HepG2 (cell line): Measurements from ENCODE around the gene LRP1-AS.

ENCODE experiments used
- EED ChIP-seq: sonication (generic); formaldehyde crosslinking; IDR thresholded peaks from 2 replicates; pipeline ENCODE4 v1.5.0; 2020; ENCODE audit warnings: mild to moderate bottlenecking, missing genetic modification reagents
- EZH2 ChIP-seq: conservative IDR thresholded peaks from 2 replicates; pipeline ENCODE4 v1.6.1; 2012; ENCODE audit warnings: mild to moderate bottlenecking, low read depth, low read length, moderate library complexity
- JUND ChIP-seq: sonication (generic); formaldehyde crosslinking; IDR thresholded peaks from 2 replicates; pipeline ENCODE4 v1.8.0; 2022; ENCODE audit warnings: mild to moderate bottlenecking, missing genetic modification reagents
- POLR2A ChIP-seq, 2 experiments: IDR thresholded peaks; 2 replicates each; pipeline ENCODE4 v1.6.1; 2011; ENCODE audit warnings: low read depth in 2 of 2, low read length in 2 of 2, mild to moderate bottlenecking in 1 of 2, moderate library complexity in 1 of 2; ENCODE audit not compliant: insufficient read depth in 1 of 2
- ZNF136 ChIP-seq: sonication (generic); formaldehyde crosslinking; IDR thresholded peaks from 2 replicates; pipeline ENCODE4 v1.8.1; 2022; ENCODE audit warnings: low read depth, mild to moderate bottlenecking, moderate library complexity, missing genetic modification reagents
- ZNF251 ChIP-seq: sonication (generic); formaldehyde crosslinking; IDR thresholded peaks from 2 replicates; pipeline ENCODE4 v1.9.0; 2021; ENCODE audit warnings: mild to moderate bottlenecking, missing genetic modification reagents
- ZNF44 ChIP-seq: sonication (generic); formaldehyde crosslinking; IDR thresholded peaks from 2 replicates; pipeline ENCODE4 v1.5.1; 2020; ENCODE audit warnings: mild to moderate bottlenecking, missing genetic modification reagents
- ZNF468 ChIP-seq: sonication (generic); formaldehyde crosslinking; IDR thresholded peaks from 2 replicates; pipeline ENCODE4 v1.8.0; 2022; ENCODE audit warnings: mild to moderate bottlenecking, moderate library complexity, missing genetic modification reagents
- TF ChIP-seq, protein P1 (sequence below): sonication (generic); formaldehyde crosslinking; IDR thresholded peaks from 2 replicates; pipeline ENCODE4 v1.5.0; 2020; ENCODE audit warnings: mild to moderate bottlenecking, missing genetic modification reagents, moderate library complexity
- TF ChIP-seq, protein P2 (sequence below): sonication (generic); formaldehyde crosslinking; IDR thresholded peaks from 2 replicates; pipeline ENCODE4 v1.4.0; 2020; ENCODE audit warnings: mild to moderate bottlenecking, missing genetic modification reagents

DNA sequence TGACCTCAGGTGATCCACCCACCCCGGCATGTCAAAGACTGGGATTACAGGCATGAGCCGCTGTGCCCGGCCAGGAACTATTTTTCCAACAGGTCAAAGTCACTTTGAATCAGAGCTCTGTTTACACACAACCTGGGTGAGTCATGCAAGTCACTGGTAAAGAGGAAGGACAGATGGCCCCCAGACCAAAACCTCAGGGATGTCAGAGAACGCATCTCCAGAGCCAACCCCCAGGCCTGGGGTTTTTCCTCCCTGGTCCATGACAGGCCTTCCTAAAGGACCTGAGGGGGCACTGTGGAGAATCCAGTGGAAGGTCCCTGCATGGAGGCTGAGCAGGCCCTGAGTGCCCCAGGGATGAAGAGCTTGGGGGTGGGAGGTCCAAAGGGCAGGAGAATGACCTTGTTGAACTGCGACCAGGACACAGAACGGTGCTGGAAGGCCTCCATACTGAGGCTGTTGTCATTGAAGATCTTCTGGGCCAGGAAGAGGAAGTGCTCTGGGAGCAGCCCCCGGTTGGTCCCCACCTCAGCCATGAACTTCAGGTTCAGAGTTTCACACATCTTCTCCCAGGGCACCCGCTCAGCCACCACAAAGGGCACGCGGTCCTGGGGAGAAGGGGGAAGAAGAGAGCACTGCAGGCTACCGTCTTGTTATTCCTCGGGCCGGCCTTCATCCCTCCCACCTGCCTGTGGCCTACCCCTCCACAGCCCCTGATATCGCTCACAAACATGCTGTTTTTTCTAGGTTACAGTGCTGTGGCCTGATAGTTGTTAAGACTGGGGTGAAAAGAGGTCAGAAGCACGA is 45.3 kb downstream of the LRP1-AS start:
- peak; percentile 97 for TF ChIP-seq JUND
- TF ChIP-seq, protein P1, sequence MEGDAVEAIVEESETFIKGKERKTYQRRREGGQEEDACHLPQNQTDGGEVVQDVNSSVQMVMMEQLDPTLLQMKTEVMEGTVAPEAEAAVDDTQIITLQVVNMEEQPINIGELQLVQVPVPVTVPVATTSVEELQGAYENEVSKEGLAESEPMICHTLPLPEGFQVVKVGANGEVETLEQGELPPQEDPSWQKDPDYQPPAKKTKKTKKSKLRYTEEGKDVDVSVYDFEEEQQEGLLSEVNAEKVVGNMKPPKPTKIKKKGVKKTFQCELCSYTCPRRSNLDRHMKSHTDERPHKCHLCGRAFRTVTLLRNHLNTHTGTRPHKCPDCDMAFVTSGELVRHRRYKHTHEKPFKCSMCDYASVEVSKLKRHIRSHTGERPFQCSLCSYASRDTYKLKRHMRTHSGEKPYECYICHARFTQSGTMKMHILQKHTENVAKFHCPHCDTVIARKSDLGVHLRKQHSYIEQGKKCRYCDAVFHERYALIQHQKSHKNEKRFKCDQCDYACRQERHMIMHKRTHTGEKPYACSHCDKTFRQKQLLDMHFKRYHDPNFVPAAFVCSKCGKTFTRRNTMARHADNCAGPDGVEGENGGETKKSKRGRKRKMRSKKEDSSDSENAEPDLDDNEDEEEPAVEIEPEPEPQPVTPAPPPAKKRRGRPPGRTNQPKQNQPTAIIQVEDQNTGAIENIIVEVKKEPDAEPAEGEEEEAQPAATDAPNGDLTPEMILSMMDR = peak; percentile 58
- TF ChIP-seq, protein P2, sequence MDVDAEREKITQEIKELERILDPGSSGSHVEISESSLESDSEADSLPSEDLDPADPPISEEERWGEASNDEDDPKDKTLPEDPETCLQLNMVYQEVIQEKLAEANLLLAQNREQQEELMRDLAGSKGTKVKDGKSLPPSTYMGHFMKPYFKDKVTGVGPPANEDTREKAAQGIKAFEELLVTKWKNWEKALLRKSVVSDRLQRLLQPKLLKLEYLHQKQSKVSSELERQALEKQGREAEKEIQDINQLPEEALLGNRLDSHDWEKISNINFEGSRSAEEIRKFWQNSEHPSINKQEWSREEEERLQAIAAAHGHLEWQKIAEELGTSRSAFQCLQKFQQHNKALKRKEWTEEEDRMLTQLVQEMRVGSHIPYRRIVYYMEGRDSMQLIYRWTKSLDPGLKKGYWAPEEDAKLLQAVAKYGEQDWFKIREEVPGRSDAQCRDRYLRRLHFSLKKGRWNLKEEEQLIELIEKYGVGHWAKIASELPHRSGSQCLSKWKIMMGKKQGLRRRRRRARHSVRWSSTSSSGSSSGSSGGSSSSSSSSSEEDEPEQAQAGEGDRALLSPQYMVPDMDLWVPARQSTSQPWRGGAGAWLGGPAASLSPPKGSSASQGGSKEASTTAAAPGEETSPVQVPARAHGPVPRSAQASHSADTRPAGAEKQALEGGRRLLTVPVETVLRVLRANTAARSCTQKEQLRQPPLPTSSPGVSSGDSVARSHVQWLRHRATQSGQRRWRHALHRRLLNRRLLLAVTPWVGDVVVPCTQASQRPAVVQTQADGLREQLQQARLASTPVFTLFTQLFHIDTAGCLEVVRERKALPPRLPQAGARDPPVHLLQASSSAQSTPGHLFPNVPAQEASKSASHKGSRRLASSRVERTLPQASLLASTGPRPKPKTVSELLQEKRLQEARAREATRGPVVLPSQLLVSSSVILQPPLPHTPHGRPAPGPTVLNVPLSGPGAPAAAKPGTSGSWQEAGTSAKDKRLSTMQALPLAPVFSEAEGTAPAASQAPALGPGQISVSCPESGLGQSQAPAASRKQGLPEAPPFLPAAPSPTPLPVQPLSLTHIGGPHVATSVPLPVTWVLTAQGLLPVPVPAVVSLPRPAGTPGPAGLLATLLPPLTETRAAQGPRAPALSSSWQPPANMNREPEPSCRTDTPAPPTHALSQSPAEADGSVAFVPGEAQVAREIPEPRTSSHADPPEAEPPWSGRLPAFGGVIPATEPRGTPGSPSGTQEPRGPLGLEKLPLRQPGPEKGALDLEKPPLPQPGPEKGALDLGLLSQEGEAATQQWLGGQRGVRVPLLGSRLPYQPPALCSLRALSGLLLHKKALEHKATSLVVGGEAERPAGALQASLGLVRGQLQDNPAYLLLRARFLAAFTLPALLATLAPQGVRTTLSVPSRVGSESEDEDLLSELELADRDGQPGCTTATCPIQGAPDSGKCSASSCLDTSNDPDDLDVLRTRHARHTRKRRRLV (CRISPR knock-in tag) = no peak
- TF ChIP-seq EED (CRISPR knock-in tag) = 0 out of 2 replicates have a peak, but pooled peaks have one; percentile 20
- TF ChIP-seq ZNF468 = no peak
- peak; percentile 53 to 71; a peak in 3 of 4 replicates for TF ChIP-seq POLR2A (IDR thresholded peaks at IDR 0.05; ENCODE audit: insufficient read depth in 1 of 2, low read depth in 2 of 2, low read length in 2 of 2)
- TF ChIP-seq ZNF44 (CRISPR knock-in tag) = 0 out of 2 replicates have a peak, but pooled peaks have one; percentile 60
- no peak for TF ChIP-seq EZH2
- no peak for TF ChIP-seq ZNF251
- TF ChIP-seq ZNF136 (CRISPR knock-in tag) = no peak
